ENCODE results near the gene ELP4. TPM values are rescaled to one million over a fixed set of nuclear protein-coding genes. Genes with fewer than 3 reads are reported as not detected.

The ELP4 gene
- total RNA-seq, 1 experiment from 2014 or later: 21.4 TPM

DNA sequence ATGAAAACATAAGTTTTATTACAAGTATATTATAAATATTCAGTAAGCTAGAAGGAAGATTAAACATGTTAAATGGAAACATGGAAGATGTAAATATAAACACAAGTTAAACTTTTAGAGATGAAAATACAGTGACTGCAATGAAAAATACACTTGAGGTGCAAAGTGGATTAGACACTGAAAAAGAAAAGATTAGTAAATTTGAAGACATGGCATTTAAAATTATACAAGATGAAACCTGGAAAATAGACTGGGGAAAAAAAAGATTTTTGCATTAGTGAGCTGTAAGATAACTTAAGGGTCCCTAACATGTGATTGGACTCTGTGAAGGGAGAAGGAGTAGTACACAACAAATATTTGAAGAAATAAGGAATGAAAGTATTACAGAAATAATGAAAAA, 33.3 kb downstream of the ELP4 start:
- ATAC-seq: no peak
- H3K4me1 ChIP-seq (ENCODE audit: control insufficient read depth in 1 of 2, insufficient read depth in 2 of 2, low read length in 2 of 2): no peaks in the 10 kb centered on the region
- no peak overlapping the region for H3K9ac ChIP-seq (ENCODE audit: low read length)
- H4K20me1 ChIP-seq (ENCODE audit: insufficient read depth): no peaks in the 10 kb centered on the region
- BruUV-seq (replicated peaks): no TSS peak
- CTCF ChIA-PET: no interaction called here
- H3K27me3 ChIP-seq (ENCODE audit: insufficient read depth, low read length): no peaks in the 10 kb centered on the region
- no peaks in the 10 kb centered on the region for H3K9me2 ChIP-seq (ENCODE audit: insufficient read depth)
- no peak overlapping the region for H2AFZ ChIP-seq (ENCODE audit: low read depth, low read length, poor library complexity, severe bottlenecking)
- no peak overlapping the region for H3K4me3 ChIP-seq (replicated peaks in 1 of 2; ENCODE audit: low read depth in 1 of 2, low read length in 2 of 2)
- TF ChIP-seq SIN3A (IDR thresholded peaks at IDR 0.05; ENCODE audit: low read depth) (no peak), FOSL1 (IDR thresholded peaks at IDR 0.05; ENCODE audit: low read depth) (no peak), YY1 (IDR thresholded peaks at IDR 0.05; ENCODE audit: extremely low read depth, insufficient replicate concordance, low read depth, low read length) (no peak), ELF1 (IDR thresholded peaks at IDR 0.05; ENCODE audit: borderline replicate concordance, low read depth) (no peak), SP1 (IDR thresholded peaks at IDR 0.05; ENCODE audit: low read depth) (no peak), SRF (IDR thresholded peaks at IDR 0.05; ENCODE audit: low read depth) (no peak), ZFX (IDR thresholded peaks at IDR 0.05) (no peak), TCF7L2 (IDR thresholded peaks at IDR 0.05; ENCODE audit: borderline replicate concordance, extremely low read depth, insufficient read depth, insufficient read length) (no peak)
- TF ChIP-seq, protein P1, sequence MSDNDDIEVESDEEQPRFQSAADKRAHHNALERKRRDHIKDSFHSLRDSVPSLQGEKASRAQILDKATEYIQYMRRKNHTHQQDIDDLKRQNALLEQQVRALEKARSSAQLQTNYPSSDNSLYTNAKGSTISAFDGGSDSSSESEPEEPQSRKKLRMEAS (IDR thresholded peaks at IDR 0.05): no peak
- TF ChIP-seq, protein P2, sequence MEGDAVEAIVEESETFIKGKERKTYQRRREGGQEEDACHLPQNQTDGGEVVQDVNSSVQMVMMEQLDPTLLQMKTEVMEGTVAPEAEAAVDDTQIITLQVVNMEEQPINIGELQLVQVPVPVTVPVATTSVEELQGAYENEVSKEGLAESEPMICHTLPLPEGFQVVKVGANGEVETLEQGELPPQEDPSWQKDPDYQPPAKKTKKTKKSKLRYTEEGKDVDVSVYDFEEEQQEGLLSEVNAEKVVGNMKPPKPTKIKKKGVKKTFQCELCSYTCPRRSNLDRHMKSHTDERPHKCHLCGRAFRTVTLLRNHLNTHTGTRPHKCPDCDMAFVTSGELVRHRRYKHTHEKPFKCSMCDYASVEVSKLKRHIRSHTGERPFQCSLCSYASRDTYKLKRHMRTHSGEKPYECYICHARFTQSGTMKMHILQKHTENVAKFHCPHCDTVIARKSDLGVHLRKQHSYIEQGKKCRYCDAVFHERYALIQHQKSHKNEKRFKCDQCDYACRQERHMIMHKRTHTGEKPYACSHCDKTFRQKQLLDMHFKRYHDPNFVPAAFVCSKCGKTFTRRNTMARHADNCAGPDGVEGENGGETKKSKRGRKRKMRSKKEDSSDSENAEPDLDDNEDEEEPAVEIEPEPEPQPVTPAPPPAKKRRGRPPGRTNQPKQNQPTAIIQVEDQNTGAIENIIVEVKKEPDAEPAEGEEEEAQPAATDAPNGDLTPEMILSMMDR (IDR thresholded peaks at IDR 0.05 in 2 of 3, conservative IDR thresholded peaks at IDR 0.05 in 1 of 3; ENCODE audit: borderline replicate concordance in 1 of 3, insufficient read depth in 1 of 3, low read depth in 2 of 3, low read length in 2 of 3): no peak
- no peaks in the 10 kb centered on the region for H3K9me3 ChIP-seq (ENCODE audit: control insufficient read depth in 1 of 2, insufficient read depth in 1 of 2, low read depth in 1 of 2, low read length in 2 of 2)
- H3K27ac ChIP-seq (ENCODE audit: low read depth, low read length): no peak overlapping the region
- no peaks in the 10 kb centered on the region; a peak in 1 of 4 replicates for H3K36me3 ChIP-seq (ENCODE audit: control insufficient read depth in 1 of 2, insufficient read depth in 2 of 2, low read length in 2 of 2)
- RAD21 ChIA-PET (ENCODE audit: low non-redundant PET in 1 of 2, low total read pairs in 2 of 2, uncharacterized antibody in 2 of 2, unreplicated experiment in 2 of 2): no interaction called here
- intact Hi-C loops (cut with micrococcal nuclease): no loop called here
- DNase-seq (ENCODE audit: low read depth, low spot score): no peak
- POLR2A ChIA-PET: no interaction called here
- H3K79me2 ChIP-seq (ENCODE audit: insufficient read depth, low read length): no peaks in the 10 kb centered on the region
- H3K4me2 ChIP-seq (ENCODE audit: low read length): no peak overlapping the region

Data from HCT116 (cell line).